ENCODE results near the gene HYAL1. TPM values are rescaled to one million over a fixed set of nuclear protein-coding genes. Genes with fewer than 3 reads are reported as not detected.
A peak's percentile ranks its signal among the peaks of the same experiment; 100 is the strongest.

Gene HYAL1
- total RNA-seq, 4 donors from 2014 or later = 1.8 to 8.9 (median 4.8) TPM

DNA sequence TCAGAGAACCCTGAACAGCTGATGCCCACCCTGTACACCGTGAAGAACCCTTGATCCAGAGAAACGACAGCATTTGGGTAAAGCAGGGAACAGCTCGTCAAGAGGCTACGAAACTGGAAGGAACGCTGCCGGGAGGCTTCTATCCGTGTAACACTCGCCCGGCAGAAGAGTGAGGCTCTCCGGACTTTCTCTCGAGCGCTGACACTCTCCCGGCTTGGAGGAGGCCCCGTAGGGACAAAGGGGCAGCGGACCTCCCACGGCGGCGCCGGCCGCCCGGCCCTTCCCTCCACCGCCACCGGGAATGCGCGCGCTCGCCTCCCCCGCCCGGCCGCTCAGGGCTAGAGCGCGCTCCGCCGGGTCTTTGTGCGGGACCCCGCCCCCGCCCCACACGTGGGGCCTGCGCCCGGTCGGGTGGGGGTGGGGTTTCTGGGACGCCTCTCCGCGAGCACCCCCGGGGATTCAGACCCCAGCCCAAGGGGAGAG lies 17.5 kb upstream of the HYAL1 start:
- Histone ChIP-seq H3K4me1 (peaks cover 65 to 93% (median 66%) of the 10 kb centered on the region in 3 donors), H3K4me3 (peak overlapping the region; percentile 71 to 98 (median 82)), H3K36me3 (peaks cover 0 to 43% (median 11%) of the 10 kb centered on the region in 3 donors), H3K27me3 (no peaks in the 10 kb centered on the region), H3K9me3 (no peaks in the 10 kb centered on the region), H3K27ac (peak overlapping the region; percentile 90 to 98 (median 96))
- WGBS, 2 donors = 0% methylated on average over 8 to 10 of the region's 45 CpGs
- intact Hi-C loops (cut with DNase I) = loop anchor here (10.0 kb wide), 1 partner anchor 46 kb away; the partner anchor contains the start of gene LSMEM2
- DNase-seq = no peak
- TF ChIP-seq POLR2A (IDR thresholded peaks at IDR 0.05) = peak in 3 of 4 donors; percentile 63 to 81 (median 69)
- TF ChIP-seq, protein P1, sequence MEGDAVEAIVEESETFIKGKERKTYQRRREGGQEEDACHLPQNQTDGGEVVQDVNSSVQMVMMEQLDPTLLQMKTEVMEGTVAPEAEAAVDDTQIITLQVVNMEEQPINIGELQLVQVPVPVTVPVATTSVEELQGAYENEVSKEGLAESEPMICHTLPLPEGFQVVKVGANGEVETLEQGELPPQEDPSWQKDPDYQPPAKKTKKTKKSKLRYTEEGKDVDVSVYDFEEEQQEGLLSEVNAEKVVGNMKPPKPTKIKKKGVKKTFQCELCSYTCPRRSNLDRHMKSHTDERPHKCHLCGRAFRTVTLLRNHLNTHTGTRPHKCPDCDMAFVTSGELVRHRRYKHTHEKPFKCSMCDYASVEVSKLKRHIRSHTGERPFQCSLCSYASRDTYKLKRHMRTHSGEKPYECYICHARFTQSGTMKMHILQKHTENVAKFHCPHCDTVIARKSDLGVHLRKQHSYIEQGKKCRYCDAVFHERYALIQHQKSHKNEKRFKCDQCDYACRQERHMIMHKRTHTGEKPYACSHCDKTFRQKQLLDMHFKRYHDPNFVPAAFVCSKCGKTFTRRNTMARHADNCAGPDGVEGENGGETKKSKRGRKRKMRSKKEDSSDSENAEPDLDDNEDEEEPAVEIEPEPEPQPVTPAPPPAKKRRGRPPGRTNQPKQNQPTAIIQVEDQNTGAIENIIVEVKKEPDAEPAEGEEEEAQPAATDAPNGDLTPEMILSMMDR (IDR thresholded peaks at IDR 0.05) = no peak

DNA sequence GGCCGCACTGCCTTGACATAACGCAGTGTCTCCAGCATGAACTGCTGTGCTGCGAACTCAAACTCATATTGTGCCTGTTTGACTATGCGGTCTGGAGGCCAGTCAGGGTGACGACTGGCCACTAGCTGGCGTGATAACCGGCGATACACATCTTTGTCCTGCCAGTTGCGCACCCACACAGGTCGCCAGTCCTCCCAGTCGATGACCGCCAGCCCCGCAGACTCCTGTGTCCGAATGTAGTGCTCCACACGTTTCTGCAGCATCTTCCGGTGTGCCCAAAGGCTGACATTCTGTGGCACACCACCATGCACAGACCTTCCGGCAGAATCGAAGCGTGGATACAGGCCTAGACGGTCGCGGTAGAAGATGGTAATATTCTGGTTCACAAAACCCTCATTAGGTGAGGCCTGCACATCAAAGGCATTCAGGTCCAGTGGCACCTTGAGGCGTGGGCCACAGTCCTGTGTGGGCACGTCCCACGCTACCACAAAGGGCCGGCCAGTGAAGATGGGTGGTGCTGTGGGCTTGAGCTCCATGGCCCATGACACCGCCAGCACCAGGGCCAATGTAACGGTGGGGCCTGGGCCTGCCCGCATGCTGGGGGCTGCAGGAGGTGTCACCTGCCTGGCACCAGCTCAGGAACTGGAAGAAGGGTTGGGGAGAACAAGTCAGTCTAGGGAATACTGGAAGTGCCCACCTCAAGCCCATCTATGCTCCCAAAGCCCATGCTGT lies 16.7 kb upstream of the HYAL1 start:
- 66 to 80% methylated on average over 1 to 27 of the region's 29 CpGs for WGBS, 2 donors
- Histone ChIP-seq H3K27ac (peak overlapping the region; percentile 90 to 98 (median 96)), H3K4me3 (peak overlapping the region; percentile 71 to 98 (median 82)), H3K36me3 (peaks cover 0 to 40% (median 11%) of the 10 kb centered on the region in 3 donors), H3K4me1 (peaks cover 66 to 93% (median 71%) of the 10 kb centered on the region in 3 donors), H3K9me3 (no peaks in the 10 kb centered on the region), H3K27me3 (no peaks in the 10 kb centered on the region)
- TF ChIP-seq POLR2A (IDR thresholded peaks at IDR 0.05) = no peak
- TF ChIP-seq, protein P1 (IDR thresholded peaks at IDR 0.05) = no peak
- no peak for DNase-seq
- intact Hi-C loops (cut with DNase I) = loop anchor here (10.0 kb wide), 1 partner anchor 45 kb away; the partner anchor contains the start of gene LSMEM2

DNA sequence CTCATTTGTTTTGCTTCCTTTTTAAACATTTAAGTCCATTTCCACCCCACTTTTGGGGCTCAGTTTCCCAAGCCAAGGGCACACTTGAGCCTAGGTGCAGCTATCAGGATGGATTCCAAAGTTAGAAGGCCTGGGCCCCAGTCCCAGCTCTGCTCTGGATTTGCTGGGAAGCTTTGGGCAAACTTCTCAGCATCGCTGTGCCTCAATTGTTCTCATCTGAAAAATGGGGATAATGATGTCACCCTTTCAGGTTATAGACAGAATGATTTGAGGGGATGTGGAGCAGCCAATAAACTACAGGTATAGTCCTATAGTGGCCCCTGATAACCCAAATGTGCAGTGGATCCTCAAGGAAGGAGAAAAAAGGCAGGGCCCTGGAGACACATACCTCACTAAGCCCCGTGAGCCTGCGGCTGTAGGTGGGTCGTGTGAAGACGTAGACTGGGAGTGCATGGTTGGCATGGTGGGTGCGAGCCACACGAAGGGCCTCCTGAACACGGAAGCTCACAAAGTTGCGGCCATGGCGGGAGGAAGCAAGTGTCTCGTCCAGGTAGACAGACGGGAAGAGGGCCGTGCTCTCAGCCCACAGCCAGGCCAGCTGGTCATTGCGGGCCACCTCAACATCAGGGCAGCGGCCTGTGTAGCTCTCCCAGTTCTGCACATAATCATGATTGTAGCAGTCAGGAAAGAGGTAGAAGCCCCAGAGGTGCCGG lies 16.0 kb upstream of the HYAL1 start:
- H3K9me3 ChIP-seq = no peaks in the 10 kb centered on the region
- intact Hi-C loops (cut with DNase I) = no loop called here
- TF ChIP-seq, protein P1 (IDR thresholded peaks at IDR 0.05) = no peak
- TF ChIP-seq POLR2A (IDR thresholded peaks at IDR 0.05) = no peak
- peak overlapping the region in 2 of 4 donors; percentile 91 to 98 for H3K4me3 ChIP-seq
- peak overlapping the region; percentile 93 to 98 (median 96) for H3K27ac ChIP-seq
- peaks cover 0 to 39% (median 11%) of the 10 kb centered on the region in 3 donors for H3K36me3 ChIP-seq
- H3K27me3 ChIP-seq = no peaks in the 10 kb centered on the region
- WGBS, 2 donors = 86 to 90% methylated on average over 12 to 16 of the region's 16 CpGs
- DNase-seq = no peak
- H3K4me1 ChIP-seq = peaks cover 65 to 93% (median 69%) of the 10 kb centered on the region in 3 donors

DNA sequence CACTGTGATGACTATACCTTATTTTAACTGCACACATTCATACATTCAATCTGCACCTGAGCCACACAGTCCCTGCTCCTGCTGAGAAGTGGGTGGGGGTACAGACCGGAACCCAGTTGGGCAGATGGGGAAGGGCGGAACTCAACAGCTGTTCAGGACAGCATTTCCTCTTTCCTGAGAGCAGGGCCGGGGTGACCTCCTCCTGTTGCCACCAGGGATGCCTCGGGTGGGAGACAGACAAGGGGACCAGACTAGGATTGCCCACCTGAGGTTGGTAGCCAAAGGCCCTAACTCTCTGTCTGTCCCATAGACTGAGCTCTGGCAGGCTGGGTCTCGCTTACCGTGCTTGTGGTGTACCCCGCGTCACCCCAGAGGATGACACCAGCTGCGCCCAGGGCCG lies 15.2 kb upstream of the HYAL1 start:
- TF ChIP-seq, protein P1 (IDR thresholded peaks at IDR 0.05) = no peak
- TF ChIP-seq POLR2A (IDR thresholded peaks at IDR 0.05) = no peak
- H3K36me3 ChIP-seq = peaks cover 0 to 39% (median 11%) of the 10 kb centered on the region in 3 donors
- H3K4me1 ChIP-seq = peaks cover 58 to 93% (median 63%) of the 10 kb centered on the region in 3 donors
- intact Hi-C loops (cut with DNase I) = no loop called here
- no peaks in the 10 kb centered on the region for H3K27me3 ChIP-seq
- H3K27ac ChIP-seq = peak overlapping the region; percentile 93 to 98 (median 96)
- H3K9me3 ChIP-seq = no peaks in the 10 kb centered on the region
- DNase-seq = no peak
- WGBS, 2 donors = 40% methylated on average over 1 of the region's 10 CpGs; no CpG with 5 or more reads in 1 of the 2 donors
- H3K4me3 ChIP-seq = peak overlapping the region in 2 of 4 donors; percentile 91 to 98

All from esophagus squamous epithelium (tissue), 5 donors.